ENCODE results near the gene GLI3.
A peak's percentile ranks its signal among the peaks of the same experiment; 100 is the strongest.

GLI3 gene

DNA sequence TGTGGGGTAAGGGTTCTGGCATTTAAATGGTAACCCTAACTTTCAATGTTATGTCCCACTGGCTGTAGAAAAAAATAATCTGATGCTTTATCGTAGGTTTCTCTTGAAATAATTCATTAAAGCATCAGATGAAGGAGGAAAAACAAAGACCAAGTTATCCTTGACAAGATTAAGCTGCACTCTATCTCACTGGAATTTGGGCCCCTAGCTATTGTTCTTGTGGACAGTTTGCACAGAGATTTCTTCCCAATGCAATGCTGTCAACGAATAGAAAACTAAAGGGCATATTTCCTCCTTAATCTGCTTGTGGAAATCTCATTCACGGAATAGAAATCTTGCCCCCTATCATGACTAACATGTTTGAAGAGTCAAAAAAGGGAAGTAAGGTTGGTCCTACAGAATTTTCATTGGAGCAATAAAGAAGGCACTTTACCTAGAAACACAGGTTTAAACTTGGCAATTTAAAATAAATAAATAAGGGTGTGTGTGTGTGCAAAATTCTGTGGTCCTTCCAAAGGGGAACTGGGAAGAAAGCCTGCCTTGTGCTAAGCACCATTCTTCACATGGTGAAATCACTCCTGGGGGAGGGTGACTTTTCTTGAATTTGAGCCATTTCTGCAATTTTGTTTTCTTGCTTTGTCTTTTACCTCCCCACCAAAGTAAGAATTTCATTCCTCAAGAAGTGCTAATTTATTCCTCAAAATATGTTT lies 242.8 kb downstream of the GLI3 start:
- ChIA-PET CTCF (interaction anchor here (7.0 kb wide), 1 partner anchor 14 kb away, joined by 42 read pairs; no protein-coding TSS in a partner anchor), POLR2A (no interaction called here)
- no peak for DNase-seq (ENCODE audit: low read depth, low spot score)
- no peak overlapping the region for H3K4me3 ChIP-seq (ENCODE audit: low read depth, low read length)
- TF ChIP-seq CTCF (IDR thresholded peaks at IDR 0.05; ENCODE audit: insufficient read depth, low read length, missing control alignments), result no peak

GRCh38 chr7:41992881-41993867 lies 243.8 kb downstream of the GLI3 start:
- no peak for TF ChIP-seq CTCF (IDR thresholded peaks at IDR 0.05; ENCODE audit: insufficient read depth, low read length, missing control alignments)
- H3K4me3 ChIP-seq (ENCODE audit: low read depth, low read length), result no peak overlapping the region
- ChIA-PET POLR2A (no interaction called here), CTCF (interaction anchor here (4.4 to 7.0 kb wide), 2 partner anchors 13 to 16 kb away, joined by 22 to 42 read pairs; no protein-coding TSS in a partner anchor)
- DNase-seq (ENCODE audit: low read depth, low spot score), result no peak

DNA sequence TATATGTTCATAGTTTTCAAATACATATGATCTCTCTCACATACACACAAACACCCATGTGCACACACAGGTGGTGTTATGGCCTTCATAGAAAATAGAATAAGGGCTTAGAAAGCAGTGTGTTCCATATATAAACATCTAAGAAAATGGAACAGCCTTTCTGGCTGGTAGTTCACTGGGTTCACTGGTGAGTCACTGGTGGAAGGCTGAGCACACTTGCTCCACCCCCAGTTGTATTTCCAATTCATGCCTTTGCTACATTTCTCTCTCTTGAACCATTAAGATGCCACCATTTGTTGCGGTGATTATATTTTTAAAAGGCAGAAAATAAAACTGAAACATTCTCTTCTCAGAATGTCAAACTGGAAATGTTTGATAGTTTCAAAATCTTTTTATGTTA lies 252.1 kb downstream of the GLI3 start:
- ChIA-PET CTCF (interaction anchor here (0.9 to 3.0 kb wide), 5 partner anchors 10 to 858 kb away, joined by 3 to 15 read pairs (median 4); no protein-coding TSS in a partner anchor), POLR2A (no interaction called here)
- H3K4me3 ChIP-seq (ENCODE audit: low read depth, low read length), result no peak overlapping the region
- DNase-seq (ENCODE audit: low read depth, low spot score), result no peak
- no peak for TF ChIP-seq CTCF (IDR thresholded peaks at IDR 0.05; ENCODE audit: insufficient read depth, low read length, missing control alignments)

DNA sequence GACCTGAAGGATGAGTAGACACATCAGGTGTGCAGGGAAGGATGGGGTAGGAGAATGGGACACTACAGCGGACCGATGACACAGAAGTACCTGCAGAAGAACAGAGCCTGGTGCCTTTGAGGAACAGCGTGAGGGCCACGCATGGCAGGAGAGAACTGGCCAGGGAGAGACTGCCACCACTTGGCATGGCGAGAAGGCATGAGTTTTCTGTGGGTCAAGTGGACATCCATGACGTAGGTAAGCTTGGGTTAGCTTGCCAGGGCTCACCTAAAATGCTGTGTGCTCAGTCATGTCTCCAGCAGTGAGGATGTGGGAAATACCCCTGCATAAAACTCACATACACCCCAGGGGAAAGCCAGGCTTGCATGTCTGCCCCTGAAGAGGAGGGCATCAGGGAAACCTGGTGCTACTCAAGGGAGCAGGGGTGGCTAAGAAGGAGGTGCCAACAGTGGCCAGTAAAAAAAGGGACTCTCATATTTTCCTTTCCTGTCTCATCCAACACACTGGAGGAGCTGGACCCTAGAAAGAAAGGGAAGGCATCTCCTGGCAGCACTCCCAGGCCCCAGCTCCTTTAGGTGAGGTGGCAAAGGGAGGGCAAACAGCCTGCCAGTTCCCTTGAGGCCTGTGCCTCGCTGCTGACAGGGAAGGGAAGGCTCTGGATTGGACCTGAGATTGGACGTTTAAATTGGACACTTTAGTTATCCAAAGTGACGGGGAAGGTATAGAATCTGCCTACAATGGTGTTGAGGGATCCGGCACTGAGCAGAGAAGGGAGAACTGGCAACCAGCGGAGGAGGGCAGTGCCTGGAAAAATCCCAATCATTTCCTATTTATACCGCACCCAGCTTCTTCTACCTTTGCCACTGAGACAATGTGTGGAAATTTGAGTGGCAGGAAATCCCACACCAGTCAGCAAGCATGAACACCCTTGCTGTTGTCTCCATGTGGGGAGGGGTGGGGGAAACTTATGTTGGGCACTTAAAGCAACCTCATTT lies 255.7 kb downstream of the GLI3 start:
- TF ChIP-seq CTCF (IDR thresholded peaks at IDR 0.05; ENCODE audit: insufficient read depth, low read length, missing control alignments), result no peak
- CTCF ChIA-PET, result interaction anchor here (0.9 to 8.7 kb wide), 17 partner anchors 10 to 896 kb away, joined by 3 to 112 read pairs (median 6); no protein-coding TSS in a partner anchor
- no peak for DNase-seq (ENCODE audit: low read depth, low spot score)
- POLR2A ChIA-PET, result no interaction called here
- no peak overlapping the region for H3K4me3 ChIP-seq (ENCODE audit: low read depth, low read length)

DNA sequence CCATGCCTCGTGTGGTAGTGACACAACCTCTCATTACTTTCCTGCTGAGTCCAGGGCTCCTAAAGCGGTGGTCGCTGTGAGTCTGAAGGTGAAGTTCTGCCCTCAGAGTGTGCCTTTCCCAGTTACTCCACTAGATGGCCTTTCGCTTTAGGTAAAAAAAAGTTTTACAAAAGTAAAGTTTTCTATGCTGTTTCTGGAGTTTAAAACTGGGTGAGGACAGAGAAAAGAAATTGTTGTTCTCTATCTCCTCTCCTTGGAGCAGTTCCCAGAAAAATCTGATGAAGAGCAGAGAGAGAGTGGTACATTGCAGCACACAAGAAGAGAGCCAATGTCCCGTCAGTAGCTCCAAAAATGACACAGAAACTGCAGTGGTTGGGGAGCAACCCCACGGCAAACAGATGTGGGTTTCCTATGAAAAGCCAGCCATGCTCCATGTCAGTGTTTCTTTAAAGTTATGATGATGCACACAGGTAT lies 257.1 kb downstream of the GLI3 start:
- CTCF ChIA-PET, result interaction anchor here (0.6 to 8.7 kb wide), 67 partner anchors 9 to 898 kb away, joined by 3 to 112 read pairs (median 4); no protein-coding TSS in a partner anchor
- no peak for DNase-seq (ENCODE audit: low read depth, low spot score)
- H3K4me3 ChIP-seq (ENCODE audit: low read depth, low read length), result no peak overlapping the region
- TF ChIP-seq CTCF (IDR thresholded peaks at IDR 0.05; ENCODE audit: insufficient read depth, low read length, missing control alignments), result peak; percentile 73
- POLR2A ChIA-PET, result no interaction called here
